ENCODE results near the gene FBRSL1.

Gene FBRSL1

DNA sequence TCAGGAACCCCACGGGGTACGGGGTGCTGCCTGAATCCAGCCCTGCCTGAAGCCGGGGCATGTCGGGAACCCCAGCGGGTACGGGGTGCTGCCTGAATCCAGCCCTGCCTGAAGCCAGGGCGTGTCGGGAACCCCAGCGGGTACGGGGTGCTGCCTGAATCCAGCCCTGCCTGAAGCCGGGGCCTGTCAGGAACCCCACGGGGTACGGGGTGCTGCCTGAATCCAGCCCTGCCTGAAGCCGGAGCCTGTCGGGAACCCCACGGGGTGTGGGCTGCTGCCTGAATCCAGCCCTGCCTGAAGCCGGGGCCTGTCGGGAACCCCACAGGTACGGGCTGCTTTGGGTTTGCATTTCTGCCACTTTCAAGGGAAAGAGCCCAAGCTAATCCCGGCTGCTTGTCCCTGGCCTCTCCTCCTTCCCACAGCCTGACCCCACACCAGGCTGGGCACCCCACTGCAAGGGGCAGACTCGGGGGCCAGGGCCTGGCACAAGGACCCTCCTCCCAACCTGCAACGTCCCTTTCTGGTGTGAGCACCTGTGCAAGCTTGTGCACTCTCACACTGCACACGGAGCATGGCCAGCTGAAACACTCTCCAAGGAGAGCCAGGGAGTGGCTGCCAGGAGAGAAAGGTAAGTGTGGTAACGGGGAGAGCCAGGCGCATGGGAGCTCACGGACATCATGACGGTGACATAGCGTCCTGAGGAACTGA lies 5.6 kb upstream of the FBRSL1 start:
- no peak for DNase-seq (ENCODE audit: low read depth)

DNA sequence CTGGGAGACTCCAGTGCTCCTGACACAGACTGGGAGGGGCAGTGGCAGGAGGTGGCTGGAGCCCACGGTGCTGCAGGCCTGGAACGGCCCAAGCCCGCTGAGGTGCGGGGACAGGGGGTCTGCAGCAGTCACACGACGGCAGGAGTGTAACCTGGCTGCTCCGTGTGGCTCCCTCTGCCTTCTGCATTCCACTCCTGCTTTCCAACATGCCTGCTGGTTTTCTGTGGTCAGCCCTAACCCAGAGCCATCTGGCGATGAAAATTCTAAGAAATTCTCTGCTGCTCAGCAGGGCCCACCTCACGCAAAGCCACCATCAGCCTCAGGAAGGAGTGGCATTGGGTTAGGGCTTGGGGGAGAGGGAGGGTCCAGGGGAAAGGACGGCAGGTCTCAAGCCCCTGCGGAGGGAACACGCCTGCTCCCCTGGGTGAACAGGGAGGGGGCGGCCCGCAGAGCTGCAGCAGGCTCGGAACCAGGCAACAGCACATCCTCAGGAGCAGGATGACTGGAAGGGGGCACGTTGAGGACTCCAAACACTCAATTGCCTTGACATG lies 5.0 kb upstream of the FBRSL1 start:
- DNase-seq (ENCODE audit: low read depth): no peak

DNA sequence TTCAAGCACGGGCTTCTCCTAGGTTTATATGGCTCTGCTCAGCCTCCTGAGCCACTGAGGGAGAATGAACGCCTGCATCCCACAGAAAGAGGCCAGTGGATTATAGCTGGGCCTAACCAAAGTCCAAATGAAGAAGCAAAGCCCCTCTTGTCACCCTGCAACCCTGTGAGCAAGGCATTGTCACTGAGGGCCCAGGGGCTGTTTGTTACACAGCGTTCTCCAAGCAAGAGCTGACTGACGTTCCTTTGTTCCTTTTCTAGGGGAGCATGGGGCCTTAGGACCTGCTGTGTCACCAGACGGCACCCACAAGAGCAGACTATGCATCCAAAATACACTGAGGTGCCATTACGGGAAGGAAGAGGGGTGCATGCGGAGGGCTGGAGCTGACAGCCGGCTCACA lies 4.3 kb upstream of the FBRSL1 start:
- no peak for DNase-seq (ENCODE audit: low read depth)

DNA sequence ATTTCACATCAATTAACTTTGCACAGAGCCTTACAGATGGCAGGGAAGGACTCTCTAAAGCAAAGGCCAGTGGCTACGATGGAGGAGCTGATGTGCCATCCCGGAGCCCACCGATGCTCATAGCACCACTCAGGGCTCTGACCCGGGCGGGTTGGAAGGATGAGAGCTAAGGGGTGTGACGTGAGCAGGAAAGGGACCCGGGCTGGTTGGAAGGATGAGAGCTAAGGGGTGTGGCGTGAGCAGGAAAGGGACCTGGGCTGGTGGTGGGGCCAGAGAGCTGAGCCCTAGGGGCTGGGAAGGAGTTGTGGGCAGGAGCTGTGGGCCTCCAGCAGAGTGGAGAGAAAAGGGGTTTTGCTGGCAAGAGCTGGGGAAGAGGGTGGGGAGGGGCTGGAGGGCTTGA lies 3.8 kb upstream of the FBRSL1 start:
- DNase-seq (ENCODE audit: low read depth): no peak

DNA sequence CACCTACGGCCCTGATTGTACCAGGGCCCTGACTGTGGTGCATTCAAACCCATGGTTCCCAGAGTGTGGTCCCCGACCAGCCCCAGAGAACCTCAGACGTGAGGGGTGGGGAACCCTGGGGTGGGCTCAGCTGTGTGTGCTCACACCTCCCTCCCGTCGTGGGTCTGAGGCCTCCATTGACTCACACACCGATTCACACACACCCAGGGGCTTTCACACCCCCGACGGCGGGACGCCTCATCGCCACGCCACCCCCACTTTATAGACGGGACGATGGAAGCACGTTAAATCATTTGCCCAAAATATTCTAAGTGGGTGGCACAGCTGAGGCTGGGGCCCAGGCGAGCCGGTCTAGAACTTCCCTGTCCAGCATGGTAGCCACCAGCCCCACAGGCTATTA lies 3.4 kb upstream of the FBRSL1 start:
- no peak for DNase-seq (ENCODE audit: low read depth)

DNA sequence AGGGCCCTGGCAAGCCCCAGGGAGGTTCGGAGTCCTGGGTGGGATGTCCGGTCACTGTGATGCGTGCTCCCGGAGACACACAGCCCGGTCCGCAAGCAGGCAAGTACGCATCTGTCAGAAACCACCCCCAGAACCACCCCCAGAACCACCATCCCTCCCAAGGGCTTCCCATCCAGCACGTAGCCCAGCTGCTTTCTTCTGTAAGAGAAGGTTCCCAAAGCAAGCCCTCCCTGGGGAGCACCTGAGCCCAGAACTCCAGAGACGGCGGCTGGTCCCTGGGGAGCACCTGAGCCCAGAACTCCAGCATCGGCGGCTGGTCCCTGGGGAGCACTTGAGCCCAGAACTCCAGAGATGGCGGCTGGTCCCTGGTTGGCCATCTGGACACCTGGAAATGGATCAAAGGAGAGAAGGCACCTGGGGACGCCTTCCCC lies 2.6 kb upstream of the FBRSL1 start:
- DNase-seq (ENCODE audit: low read depth): no peak

DNA sequence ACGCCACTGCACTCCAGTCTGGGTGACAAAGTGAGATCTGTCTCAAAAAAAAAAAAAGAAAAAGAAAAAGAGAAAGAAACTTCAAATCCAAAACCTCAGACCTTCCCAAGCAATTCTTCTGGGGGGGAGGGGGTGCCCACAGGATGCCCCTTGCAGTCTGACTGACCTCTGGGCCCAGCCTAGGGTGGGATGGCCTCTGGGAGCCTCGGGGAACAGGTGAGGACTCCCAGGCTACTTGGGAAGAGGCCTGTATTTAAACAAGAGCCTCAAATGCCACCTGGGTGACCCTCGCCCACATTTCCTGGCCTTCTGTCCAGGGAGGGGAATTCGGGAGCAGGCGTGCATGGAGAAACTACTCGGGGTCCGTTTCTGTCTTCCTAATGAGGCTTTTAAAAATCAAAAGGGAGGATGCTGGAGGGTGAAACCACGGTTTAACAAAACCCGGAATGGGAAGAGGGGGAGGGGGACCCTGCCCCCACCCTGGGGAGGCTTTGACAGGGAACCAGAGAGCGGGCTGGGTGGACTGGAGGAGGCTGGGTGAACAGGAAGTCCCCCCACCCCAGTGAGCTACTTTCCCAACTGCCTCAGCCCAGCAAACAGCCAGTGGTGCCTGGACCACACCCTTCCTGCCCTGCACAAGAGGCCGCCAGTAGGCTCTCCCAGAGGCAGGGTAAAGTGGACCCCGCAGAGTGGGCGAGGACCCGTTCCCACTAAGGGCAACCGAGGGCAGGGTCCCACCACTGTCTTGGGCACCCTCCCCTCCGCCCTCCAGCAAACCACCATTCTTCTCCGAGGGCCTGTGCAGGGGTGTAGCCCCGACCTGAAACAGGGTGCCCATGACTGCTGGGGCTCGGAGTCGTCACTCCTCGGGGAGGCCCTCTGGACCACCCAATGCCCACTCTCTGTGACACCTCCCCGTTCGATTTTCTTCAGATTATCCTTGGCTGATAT lies 1.5 kb upstream of the FBRSL1 start:
- DNase-seq (ENCODE audit: low read depth): no peak

DNA sequence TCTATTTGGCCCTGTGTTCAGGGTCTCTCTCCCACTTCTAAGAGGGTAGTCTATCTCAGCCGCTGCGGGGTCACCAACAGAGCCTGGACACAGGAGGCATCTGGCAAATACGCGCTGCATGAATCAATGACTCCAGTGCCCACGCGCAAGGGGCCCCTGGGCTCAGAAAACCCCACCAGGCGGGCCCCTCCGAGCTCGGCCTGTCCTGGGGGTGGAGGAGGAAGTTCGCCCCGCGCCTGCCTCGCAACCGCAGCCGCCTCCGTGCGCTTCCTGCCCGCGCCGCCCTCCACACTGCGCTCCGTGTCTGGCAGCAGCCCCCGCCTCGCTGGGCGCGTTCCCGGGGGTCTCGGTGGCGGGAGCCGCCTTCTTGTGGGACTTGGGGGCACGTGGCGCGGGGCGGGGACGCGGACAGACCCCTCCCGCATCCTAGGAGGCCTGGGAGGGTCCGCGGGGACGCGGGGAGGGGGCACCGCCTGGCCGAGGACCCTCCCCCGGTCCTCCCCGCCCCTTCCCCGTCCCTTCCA lies 811 bp upstream of the FBRSL1 start:
- peak; percentile 65 for DNase-seq (ENCODE audit: low read depth)

DNA sequence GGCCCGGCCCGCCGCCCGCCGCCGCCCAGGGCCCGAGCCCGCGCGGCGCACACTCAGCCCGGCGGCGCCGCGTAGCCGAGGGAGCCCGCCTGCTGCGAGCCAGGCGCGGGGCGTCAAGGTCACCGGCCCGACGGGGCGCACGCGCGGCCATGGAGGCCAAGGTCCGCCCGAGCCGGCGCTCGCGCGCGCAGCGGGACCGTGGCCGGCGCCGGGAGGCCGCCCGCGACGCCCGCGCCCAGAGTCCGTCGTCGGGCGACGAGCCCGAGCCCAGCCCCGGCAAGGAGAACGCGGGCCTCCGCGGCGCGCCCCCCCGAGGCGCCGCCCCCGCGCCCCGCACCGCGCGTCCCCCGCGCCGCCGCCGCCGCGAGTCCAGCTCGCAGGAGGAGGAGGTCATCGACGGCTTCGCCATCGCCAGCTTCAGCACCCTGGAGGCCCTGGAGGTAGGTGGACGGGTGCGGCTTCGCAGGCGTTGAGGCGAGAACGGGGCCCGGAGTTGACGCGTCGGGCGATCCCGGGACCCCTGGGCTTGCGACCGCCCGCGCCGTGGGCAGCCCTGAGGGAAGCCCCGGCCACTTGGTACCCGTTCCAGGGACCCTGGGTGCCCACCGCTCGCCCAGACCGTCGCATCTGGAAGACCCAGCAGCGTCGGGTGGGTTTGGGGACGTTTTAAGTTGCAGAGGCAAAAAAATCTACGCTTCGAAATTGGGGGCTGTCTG lies 629 bp downstream of the FBRSL1 start:
- no peak for DNase-seq (ENCODE audit: low read depth)

DNA sequence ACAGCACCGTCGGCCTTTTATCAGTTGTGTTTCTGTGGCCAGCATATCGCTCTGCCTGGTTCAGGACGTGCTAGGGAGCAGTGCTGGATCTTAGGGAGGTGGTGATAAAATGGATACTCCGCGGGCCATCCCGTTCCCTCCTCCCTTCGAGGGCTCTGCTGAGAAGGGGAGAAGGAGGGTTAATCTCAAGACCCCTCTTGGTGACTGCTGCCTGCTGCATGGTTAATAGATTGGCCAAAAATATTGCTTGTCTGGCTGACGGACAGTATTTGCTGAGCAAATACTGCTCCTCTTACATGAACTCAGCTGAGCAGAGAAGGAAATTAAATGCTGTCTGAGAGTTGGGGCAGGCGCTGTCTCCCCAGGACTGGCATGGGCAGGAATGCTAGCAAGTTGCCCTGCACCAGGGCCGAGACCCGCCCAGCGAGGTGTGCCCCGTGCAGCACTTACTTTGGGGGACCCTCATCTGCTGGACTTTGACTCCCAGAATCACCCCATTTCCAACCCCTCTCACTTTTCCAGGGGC lies 1.2 kb downstream of the FBRSL1 start:
- no peak for DNase-seq (ENCODE audit: low read depth)

DNA sequence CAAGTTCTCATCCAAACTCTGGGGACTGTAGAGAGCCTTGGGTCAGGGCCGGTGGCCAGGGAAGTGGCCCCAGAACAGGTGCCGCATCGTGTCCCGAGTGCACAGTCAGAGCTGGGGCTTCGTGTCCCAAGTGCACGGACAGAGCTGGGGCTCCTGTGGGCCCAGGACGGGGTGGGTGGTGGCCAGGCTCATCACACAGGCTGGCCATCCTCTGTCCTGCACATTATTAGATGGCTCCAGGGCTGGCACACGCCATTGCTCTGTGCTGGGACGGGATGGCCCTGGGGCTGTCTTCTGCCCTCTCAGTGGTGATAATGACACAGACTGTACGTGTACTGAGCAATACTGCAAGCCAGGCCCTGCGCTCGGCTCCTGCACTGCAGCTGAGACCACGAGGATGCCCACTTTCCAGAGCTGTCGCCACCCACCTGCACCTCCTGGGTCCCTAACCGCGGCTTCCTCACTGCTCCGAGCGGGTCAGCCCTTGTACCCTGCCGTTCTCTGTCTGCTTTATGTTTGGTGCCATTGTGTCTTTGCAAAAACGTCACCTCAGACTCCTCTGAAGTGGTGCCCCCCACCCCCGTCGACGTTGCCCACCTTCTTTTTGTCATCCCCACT lies 1.9 kb downstream of the FBRSL1 start:
- DNase-seq (ENCODE audit: low read depth): no peak

DNA sequence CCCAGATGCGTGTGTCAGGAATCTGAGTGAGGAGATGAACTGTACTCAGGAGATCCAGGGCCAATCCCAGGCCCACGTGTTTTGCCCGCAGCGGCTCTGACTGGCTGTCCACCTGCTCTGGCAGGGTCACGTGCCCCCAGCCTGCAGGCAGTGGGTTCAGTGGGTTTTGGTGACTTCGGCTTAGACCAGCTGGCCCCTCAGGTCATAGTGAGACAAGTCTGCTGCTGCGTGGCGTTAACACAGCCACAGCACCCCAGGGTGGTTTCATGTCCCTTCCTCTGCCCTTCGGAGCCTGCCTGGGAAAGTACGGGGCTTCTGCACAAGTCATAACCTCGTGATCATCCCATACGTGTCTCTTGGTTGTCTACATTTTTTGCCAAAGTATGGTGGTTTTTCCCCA lies 2.6 kb downstream of the FBRSL1 start:
- no peak for DNase-seq (ENCODE audit: low read depth)

DNA sequence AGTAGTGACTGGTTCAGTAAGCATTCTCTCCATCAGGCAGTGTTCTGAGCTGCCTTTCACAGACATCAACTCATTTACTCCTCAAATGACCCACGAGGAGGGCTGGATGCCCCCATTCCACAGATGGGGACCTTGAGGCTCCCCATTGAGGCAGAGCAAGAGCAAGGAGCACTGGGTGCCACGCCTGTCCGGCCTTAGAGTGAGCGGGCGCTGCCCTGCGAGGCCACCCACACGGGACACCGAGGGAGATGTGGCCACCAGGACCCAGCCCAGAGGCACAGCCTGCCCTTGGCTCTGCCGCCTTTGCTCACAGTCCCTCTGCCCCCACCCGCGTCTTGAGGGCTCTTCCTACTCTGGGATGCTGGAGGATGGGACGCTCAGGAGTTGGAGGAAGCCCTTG lies 3.0 kb downstream of the FBRSL1 start:
- DNase-seq (ENCODE audit: low read depth): no peak

DNA sequence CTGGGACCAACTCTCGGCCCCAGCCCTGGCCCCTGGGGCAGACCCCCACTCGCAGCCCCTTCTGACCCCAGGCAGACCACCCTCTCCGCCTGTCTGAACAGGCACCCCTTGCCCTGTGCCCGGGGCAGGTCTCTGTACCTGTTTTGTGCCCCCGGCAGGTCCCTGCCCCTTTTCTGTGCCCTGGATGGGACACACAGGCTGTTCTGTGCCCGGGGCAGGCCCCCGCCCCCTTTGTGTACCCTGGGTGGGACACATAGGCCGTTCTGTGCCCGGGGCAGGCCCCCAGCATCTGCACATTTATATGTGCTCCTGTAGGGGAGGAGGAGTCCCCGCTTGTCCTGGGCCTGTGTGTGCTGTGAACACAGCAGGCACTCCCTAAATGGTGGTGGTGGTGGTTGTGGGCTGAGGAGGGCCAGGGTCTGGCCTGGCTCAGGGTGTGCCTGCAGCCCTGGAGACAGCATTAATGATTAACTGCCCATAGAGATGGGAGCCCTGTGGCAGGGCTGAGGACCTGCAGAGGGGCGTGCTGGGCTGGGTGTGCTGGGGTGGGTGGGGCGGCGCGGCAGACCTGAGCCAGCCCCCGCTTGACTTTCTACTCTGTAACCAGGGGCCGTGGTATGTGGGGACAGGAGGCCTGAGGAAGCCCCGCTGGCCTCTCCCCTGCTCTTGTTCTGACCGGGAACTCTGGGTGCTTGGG lies 3.7 kb downstream of the FBRSL1 start:
- no peak for DNase-seq (ENCODE audit: low read depth)

DNA sequence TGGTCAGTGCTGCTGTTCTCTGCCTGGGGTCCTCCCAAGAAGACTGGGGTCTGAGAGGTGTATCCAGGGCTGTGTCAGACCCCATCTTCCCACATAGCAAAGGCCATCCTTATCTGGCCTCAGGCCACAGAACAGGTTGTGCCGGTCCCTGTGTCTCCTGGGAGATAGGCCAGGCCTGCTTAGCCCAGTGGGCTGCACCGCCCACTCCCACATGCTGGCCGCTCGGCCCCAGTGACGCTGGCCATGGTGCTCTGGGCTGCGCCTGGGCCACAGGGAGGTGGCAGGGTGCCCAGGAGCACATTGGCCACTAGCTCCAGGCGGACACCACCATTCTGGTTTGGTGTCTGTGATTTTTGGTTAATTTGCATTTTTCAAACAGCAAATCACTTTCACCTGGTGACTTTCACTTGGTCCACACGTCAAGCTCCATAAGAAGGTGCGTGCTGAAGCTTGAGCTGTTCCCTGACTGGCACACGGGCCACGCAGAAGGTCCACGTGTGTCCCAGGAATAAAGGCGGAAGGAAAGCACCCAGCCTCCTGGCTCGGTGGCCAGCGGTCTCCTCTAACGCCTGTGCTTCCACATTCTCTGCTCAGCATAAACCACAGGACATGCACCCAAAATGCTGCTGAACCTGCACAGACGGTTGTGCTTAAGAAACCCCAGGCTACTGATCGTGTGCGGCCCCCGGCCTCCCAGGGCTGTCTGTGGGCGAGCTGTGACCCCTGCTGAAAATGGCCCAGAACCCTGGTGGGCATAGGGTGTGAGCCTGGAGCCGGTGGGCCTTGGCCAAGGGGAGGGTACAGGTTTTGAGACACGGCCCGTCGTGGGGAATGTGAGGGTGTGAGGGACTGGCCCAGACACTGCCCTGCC lies 4.6 kb downstream of the FBRSL1 start:
- no peak for DNase-seq (ENCODE audit: low read depth)

DNA sequence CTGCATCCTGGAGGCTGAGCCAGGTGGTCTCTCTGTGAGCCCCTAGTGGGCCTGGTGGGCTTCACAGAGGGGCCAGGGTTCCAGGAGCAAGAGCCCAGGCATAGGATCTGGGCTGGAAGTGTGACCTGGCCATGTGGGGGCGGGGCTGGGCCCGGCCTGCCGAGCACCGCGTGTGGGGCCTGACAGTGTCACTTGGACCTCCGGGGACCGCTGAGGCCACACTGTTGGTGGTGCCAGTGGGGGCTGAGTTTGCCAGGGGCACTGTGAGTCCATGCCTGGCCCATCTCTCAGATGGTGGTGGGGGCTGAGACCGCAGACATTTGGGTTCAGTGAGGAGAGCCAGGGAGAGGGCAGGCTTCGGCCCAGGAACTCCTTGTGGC lies 5.2 kb downstream of the FBRSL1 start:
- no peak for DNase-seq (ENCODE audit: low read depth)

DNA sequence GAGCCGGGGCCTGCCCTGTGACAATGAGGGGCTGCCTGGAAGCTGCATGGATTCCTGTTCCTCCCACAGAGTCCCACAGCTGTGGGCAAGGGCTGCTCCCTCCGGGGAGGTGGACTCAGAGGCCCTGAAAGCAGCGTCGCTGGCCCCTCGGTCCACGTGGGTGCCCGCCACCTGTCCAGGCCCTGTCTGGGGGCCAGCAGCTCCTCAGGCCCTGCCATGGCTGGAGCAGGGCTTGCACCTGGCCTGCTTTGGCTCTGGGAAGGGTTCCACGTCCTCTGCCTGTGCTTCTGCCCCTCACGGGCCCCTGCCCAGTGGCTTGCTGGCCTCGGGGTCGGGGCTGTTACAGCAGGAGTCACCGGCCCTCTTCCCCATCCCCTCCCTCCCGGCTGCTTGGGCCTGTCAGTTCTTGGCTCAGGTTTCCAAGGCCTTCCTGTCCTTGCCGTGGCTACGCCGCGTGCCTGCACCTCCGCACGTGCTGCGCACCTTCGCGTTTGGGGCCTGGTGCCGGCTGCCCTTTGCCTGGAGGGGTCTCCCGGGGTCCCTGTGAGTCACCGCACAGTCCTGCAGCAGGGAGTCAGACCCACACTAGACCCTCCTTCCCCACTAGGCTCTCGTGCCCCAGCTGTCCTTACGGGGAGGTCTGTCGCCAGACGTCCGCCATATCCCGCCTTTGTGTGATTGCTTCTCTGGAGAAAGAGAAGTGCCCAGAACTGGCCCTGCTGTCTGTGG lies 5.8 kb downstream of the FBRSL1 start:
- DNase-seq (ENCODE audit: low read depth): no peak

DNA sequence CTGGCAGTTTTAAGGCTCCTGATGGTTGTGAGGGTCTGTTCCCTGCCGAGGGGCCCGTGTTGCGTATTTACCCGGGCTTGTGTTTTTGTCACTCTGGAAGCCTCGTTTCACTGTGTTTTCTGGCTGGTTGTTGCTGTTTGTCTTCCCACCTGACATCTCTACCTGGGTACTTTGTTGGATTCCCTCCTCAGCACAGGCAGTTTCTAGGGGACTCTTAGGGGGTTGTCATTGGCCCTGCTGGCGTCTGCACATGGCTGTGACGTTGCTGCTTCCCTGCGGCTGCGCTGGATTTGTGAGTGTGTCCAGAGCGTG lies 6.4 kb downstream of the FBRSL1 start:
- DNase-seq (ENCODE audit: low read depth): no peak

DNA sequence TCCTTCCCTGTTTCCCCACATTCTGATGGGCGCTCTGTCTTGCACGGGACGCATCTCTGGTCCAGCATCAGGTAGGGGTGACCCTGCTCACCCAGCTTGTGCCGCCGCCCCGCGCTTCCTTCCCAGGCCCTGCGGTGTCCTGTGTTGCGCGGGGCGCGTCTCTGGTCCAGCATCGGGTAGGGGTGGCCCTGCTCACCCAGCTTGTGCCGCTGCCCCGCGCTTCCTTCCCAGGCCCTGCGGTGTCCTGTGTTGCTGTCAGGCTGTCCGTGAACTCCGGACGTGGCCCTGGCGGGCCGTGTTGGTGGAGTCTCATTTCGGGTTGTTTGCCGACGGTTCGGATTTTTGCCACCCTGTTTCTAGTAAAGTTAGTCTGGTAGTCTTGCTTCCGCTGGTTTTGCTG lies 6.8 kb downstream of the FBRSL1 start:
- no peak for DNase-seq (ENCODE audit: low read depth)

All from stimulated activated CD8-positive, alpha-beta memory T cell treated with anti-CD3 and anti-CD28 coated beads, Interleukin-12 subunit alpha, Interleukin-12 subunit beta, amount 100 ng/mL, for 4 hours (primary cell).